GM19239 (cell line): ENCODE data around the gene BMI1.
"Not testable (repeated sequence)": the region's sequence is repeated elsewhere in the genome, so short reads cannot be mapped to it uniquely, and the experiment has no call there.

Experiments used
- DNase-seq: peaks from one replicate; pipeline ENCODE4 v3.0.0; 2011; ENCODE audit warnings: low spot score; ENCODE audit not compliant: insufficient read length
- FAIRE-seq: peaks from 2 replicates; lab custom pipeline; 2011; peaks lifted over from hg19 to GRCh38; lab: Jason Lieb, UNC

Gene BMI1

DNA sequence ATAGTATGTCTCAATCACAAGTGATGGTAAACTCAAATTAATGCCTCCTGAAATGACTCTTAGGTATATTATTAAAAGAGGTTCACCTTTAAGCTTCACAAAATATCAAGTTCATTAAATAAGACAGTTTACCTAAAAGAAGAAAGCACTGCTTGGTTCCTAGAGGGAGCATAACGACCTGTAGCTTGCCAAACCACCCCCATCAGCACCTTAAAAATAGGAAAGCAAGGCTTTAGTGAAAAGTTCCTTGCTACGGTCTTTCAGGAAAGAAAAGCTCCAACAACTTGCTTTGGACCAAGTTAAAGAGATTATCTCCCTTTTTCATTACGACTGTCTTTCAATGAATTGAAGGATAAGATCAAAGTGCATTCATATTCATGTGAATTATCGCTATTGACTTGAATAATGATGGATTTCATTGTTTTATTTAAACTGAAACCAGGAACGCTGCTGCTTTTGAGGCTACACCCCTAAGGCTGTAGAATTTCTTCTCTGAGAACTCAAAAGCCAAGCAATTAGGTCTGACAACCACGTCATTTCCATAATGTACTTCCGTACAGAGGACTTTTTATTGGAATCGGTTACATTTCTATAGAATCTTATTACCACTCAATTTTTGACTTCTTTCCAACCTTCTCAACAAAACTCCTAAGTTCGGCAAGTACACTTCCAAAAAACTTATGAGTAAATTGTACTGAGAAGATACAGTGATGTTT, 17.4 kb downstream of the BMI1 start:
- no peak for DNase-seq
- FAIRE-seq, result no peak

DNA sequence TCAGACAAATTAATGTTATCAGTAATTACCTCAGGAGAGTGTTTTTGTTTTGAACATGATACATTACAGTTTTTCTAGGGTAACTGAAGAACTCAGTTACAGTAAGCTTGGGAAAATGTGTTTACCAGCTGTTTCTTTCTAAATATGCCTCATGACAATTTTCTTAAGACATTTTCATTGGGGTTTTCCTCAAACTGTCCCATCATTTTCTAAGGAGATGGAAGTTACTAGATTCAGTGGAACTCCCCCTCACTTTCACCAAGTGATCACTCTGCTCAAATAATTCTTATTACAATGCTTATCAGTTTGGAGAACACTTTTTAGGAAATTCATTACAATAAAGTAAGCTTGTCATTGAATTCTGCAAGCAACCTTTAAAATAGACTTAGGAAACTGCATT, 18.0 kb downstream of the BMI1 start:
- DNase-seq, result no peak
- FAIRE-seq, result no peak

DNA sequence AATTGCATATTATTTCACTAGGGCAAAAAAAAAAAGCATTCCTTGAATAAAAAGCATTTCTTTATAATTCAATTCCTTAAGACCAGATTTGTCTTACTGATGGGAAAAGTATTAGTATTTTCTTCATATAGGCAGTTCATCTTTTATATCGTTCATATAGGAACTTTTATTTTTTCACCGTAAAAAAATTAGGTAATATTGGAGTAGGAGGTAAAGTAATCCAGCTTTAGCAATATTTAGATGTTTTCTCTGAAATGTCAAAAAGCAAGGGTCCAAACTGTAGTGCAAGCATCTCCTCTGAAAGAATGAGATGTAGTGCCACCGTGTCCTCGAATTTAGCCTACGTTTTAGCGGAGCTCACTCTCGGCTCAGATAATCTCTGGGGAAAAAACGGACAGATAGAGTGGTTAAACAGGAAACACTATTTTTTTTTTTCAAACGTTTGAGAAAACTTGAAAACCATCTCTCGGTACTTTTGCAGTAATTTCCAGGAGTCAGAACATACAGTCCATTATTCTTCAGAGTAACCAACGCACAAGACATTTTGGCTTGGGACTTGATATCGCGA, 18.9 kb downstream of the BMI1 start:
- FAIRE-seq (no peak), DNase-seq (no peak)

DNA sequence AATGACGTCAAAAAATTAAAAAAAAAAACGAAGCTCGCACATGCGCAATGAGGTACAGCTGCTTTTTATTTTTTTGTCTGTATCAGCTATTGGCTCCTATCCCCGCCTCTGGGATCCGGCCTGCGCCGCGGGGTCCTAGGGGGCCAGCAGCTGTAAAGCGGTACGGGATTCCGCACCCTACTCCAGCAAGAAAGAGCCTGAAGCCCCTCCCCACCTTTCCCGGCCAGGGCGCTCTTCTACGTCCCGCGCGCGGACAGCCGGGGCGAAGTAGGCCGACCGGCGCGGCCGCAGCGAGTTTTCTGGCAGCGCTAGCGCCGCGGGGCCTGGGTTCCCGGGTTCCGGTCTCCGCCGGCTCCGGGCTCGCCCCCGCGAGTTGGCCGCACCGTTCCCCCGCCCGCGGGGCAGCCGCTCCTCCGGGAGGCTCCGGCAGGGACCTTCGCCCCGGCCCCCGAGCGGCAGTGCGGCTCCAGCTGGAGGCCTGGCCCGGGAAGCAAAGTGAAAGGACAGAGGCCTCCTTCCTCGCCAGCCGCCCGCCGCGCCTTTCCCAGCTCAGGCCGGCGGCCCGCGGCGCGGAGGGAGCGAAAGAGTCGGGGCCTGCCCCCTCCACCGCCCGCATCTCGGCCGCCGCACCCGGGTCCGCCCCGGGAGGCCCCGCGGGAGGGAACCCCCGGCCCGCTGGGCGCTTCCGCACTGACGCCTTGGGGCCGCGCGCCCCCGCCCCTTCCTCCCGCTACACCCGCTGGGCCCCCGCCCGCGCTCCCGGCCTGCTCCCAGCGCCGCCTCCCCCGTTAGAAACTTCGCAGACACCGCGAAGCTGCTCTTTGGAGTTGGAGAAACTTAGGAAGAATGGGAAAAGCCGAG, 19.7 kb downstream of the BMI1 start:
- DNase-seq (peak; percentile 67), FAIRE-seq (peak; percentile 85)

DNA sequence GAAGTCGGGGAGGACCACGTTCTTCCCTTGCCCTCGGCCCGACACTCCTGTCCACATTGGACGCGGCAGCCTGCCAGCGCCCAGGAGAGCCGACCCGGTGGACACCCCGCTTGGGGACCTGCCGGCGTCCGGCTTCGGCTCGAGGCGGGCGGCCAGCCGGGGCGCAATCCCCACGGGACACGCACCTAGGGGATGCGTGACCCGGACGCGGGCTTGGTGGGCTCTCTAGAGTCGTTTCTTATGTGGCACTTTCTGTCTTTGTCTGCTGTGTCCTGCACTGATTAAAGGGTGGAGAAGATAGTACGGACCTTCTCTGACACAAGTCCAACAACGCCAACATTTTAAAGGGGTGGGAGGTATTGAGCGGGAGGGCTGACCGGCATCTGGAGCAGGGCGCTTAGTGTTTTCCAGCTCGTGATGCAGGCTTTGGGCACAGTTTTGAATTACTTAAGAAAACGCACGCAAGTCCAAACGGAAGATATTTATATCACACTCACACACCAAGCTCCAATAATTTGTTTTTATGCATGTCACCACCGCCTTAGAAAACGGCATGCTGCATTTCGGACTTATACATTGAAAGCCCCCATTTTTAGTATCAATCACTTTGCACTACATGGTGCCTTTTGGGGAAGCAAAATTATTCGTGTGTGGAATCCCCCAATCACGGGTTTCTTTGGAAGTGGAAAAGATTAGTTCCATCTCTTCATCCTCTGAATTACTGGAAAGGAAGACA, 20.5 kb downstream of the BMI1 start:
- DNase-seq (no peak), FAIRE-seq (peak; percentile 74)

DNA sequence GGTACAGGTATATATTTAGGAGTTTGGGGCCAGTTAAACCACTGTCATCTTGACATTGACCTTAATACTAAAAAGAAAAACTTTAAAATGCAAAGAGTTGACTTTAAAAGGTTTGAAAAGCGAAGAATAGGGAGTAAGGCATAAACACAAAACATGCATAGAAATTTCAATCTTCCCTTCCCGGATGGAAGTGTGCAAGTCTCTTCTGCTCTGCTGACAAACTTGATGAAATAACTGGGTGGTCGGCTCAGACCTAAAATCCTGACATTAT, 21.0 kb downstream of the BMI1 start:
- FAIRE-seq, result peak; percentile 51
- DNase-seq, result no peak

DNA sequence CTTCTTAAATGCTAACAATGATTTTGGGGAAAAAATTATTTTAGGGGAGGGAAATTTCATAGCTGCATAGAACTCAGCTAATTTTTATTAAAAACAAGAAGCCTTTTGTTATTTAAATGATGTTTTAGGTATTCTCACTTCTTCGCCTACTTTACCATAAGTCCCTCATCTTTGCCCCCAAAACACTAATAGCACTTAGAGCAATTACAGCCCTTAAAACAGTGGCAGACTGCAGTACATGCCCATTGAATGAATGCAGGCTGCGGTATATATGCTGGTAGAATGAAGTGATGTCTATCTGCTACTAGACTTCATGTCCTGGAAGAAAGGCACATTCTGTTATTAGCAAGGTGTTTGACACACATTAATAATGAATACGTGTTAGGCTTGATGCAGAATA, 21.5 kb downstream of the BMI1 start:
- FAIRE-seq, result peak; percentile 70
- no peak for DNase-seq

DNA sequence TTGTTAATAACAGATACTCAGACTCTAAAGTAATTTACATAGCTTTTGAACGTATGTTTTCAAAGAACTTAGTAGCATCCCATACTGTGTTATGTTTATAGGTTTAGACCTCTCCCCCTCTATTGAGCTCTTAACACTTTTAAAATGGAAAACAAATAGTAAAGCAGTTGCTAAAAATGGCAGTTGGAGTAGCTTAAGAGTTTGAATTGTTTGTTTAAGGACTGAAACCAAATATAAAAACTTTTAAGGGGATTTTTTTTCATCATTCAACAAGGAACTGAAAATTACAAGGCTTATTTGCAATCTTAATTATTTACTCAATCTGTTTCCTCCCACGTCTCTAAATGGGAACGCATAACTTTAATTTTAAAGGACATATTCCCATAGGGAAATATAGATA, 22.8 kb downstream of the BMI1 start:
- DNase-seq (no peak), FAIRE-seq (no peak)

DNA sequence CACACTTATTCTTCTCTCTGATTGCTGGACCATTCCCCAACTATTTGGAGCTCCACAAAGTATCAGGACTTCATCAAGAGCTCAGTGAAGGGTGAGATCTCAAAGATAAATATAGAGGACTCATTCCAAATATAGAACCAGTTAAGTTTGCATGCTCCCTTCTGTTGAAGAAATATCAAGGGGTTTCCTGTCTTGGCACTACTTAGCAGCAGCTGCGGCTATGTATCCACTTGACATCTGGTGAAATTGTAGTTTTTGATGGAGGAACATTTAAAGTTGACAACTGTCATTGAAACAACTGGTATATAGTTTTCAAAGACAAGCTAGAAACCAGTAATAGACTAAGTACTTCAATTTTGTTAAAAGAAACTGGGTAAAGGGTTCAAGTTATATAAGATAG, 23.4 kb downstream of the BMI1 start:
- DNase-seq (no peak), FAIRE-seq (peak; percentile 85)

DNA sequence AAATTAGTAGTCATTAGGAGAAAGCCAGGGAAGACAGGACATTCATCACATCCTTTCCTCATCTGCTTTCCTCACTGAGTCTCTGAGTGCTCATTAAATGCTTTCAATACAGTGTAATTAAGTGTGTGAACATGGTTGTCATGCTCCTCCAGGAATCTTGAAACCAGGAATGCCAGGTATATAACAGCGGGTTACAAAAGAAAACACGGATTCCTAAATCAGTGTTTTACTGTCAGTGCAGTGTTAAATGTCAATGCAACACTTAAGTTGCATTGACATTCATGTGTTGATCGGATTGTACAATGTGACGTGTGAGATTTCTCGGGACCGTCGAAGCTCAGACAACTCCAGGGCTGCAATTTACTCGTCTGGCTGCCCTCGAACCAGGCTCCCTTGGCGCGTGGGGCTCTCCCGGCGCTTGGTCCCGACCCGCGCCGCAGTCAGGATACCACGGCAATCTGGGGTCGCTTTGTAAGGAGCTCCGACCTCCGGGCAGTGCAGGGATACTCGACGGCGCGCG, 23.9 kb downstream of the BMI1 start:
- FAIRE-seq, result no peak
- DNase-seq, result no peak

DNA sequence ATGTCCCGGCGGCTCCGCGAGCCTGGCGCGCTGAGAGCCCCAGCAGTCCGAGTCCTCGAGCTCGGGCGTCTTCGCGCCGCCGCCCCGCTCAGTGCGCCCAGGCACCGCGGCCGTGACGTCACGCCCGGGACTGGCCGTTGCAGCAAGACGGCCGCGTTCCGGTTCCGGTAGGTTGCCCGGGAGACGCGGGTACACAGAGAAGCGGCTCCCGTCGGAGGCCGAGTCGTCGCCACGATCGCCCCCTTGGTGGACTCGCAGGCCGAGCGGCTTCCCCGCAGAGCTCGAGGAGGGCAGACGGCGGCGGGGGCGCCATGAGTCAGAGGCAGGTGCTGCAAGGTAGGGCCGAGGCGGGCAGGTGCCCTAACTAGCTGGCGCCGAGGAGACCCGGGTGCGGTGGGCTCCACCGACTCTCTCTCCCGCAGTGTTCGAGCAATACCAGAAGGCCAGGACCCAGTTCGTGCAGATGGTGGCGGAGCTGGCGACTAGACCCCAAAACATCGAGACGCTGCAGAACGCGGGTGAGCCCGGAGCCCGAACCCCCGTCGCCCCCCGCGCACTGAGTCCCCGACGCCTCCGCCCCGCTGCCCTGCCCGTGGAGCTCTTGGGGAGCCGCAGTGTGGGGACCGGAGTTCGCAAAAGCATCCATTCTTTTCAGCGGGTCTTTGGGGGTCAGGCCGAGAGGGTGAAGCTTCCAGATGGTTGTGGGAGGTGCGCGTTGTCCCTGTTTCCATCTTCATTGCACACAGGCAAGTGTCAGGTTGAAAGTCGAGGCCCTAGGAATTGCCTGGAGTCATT, 24.6 kb downstream of the BMI1 start, which contains the start of gene SPAG6:
SPAG6 (plus strand) TSS at position 196 of the 795 bp plus-strand sequence; CDS start at position 312, 116 bp downstream.
- FAIRE-seq (peak; percentile 4), DNase-seq (no peak)

DNA sequence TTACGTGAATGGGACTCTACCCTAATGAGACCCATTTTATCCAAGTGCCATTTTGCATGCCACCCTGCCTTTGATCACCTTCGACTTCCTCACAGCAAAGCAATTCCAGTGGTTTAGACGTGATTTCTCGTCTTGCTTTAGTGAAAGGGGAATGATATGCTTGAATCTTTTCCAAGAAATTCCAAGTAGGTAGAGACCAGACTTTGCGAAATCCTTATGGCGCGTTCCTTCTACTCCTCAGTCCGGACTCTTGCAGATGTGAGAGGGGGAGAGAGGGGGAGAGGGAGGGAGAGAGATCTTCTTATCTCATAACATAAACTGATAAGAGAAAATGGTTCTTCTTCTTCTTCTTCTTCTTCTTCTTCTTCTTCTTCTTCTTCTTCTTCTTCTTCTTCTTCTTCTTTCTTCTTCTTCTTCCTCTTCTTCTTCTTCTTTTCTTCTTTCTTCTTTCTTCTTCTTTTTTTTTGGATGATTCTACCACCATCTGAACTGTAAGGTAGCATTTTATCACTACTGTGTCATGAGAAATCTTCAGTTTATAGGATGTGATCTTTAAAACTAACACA, 25.3 kb downstream of the BMI1 start:
- DNase-seq (no peak), FAIRE-seq (no peak)

DNA sequence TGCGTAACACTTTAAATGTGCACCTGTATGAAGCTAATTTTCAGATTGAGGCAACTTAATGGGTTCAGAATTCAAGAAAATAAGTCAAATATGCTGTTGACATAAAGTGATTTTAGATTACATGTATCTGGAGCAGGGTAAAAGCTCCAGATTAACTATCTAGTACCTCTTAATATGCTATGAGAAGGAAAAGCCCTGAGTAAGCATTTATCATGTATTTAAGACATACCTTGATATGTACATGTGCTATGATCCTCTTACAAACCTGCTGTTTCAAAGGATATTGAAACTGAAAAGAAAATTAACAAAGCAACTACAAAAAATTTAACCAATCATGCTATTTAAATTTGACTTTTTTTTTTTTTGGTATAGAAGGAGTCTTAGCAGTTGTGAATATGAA, 28.9 kb downstream of the BMI1 start:
- no peak for DNase-seq
- FAIRE-seq, result peak; percentile 49

DNA sequence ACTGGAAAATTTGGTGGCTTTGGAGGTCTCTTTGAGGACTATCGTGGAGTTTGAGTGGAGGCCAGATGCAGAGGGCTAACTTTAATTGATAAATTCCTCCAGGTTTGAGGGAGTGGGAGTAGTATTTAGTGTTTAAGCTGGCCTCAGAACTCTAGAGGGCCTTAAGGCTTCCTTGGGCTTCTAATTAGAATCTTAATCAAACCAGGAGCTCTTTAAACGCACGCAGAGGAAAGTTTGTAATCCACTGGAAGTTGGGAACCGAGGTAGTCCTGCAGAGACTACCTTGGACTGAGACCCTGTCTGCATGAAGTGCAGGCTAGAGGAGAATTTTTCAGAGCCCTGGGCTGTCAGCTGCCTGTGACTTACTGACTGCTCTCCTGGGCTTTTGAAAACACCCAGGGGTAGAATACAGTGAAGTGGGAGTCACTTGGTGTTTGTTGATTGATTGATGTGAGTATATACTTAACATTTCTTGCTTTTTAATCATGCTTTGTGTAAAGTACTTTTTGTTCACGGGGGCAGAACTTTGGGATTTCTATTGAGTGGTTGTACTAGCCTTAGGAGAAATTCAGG, 30.3 kb downstream of the BMI1 start:
- no peak for FAIRE-seq
- DNase-seq, result no peak

DNA sequence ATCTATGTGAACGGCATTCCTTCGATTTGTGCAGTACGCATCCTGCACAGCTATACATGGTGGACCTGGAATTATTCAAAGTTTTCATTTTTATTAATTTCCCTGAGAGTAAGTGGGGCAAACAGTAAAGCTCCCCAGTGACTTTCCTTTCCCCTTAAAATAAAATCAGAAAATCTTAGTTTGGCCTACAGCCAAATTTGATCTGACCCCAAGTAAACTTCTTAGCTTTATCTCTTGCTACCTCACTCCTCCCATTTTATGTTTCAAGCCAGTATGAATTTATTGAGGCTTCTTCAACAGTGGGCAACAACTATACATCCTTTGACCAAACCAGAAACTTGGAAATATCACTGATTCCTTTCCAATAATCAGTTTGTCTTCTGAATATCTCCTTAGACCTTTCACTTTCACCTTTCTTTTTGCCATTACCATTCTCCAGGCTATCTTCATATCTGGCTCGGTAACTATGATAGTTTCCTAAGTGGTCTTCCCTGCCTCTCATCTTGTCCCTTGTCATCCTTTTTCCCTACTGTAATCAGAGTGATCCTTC, 35.5 kb downstream of the BMI1 start:
- FAIRE-seq, result no peak
- DNase-seq, result no peak

DNA sequence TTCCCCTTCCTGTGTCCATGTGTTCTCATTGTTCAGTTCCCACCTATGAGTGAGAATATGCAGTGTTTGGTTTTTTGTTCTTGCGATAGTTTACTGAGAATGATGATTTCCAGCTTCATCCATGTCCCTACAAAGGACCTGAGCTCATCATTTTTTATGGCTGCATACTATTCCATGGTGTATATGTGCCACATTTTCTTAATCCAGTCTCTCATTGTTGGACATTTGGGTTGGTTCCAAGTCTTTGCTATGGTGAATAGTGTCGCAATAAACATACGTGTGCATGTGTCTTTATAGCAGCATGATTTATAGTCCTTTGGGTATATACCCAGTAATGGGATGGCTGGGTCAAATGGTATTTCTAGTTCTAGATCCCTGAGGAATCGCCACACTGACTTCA, 36.9 kb downstream of the BMI1 start:
- DNase-seq, FAIRE-seq: not testable (repeated sequence)

DNA sequence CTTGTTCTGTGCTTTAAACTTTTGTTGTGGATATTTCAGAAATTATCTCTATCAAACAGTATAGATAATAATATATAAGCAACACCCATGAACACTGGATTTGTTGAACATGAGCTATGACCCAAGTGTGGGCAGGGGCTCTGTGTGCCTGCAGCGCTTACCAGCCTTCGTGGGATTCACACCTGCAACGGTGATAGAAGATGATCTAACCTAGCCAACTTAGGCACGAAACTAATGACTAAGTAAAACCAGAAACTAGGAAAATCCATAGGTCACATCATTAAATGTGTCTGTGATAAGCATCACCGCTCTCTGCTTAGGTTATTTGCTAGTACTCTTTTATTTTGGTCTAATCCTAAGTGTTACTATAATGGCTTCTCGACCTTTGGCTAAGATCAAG, 42.4 kb downstream of the BMI1 start:
- no peak for DNase-seq

DNA sequence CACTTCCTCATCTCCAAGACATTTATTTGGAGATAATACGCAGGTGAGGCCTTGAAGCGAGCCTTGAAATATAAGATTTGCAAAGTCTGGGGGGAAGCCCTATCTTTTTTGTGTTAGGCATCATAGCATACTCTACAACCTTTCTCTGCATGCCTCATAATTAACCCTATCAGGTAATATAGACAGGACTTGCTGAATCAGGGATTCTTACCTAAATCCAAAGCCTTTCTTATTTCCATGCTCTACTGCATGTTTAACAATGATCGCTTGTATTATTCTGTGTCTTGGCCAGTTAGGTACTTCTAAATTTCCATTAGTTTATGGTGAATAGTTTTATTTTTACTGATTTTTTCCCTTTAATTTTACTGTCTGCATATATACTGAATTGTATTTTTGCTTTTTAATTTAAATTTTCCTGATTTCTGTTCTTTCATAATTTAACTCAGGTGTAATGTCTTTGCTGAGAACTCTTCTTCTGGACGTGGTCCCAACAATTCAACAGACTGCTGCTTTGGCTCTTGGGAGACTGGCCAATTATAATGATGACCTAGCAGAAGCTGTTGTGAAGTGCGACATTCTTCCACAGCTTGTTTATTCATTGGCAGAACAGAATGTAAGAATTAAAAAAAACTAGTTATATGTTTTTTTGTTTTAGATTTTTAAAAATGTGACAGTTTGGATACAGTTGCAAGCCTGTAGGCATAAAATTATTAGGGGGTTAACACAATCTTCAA, 43.7 kb downstream of the BMI1 start:
- no peak for FAIRE-seq
- DNase-seq, result no peak

More for the DNA sequence above, 42.4 kb downstream of the BMI1 start:
- no peak for FAIRE-seq
